ENCODE results near the gene RPS6KA4. TPM values are rescaled to one million over a fixed set of nuclear protein-coding genes. Genes with fewer than 3 reads are reported as not detected.

RPS6KA4 gene
- total RNA-seq, 1 experiment from 2014 or later = 67.3 TPM

- H4K20me1 ChIP-seq (ENCODE audit: insufficient read depth) = no peaks in the 10 kb centered on the region
- H3K27me3 ChIP-seq (ENCODE audit: insufficient read depth, low read length) = no peaks in the 10 kb centered on the region
- H3K9me2 ChIP-seq (ENCODE audit: insufficient read depth) = no peaks in the 10 kb centered on the region
- H2AFZ ChIP-seq (ENCODE audit: low read depth, low read length, poor library complexity, severe bottlenecking) = no peak overlapping the region
- H3K79me2 ChIP-seq (ENCODE audit: insufficient read depth, low read length) = no peaks in the 10 kb centered on the region
- no peaks in the 10 kb centered on the region for H3K9me3 ChIP-seq (ENCODE audit: control insufficient read depth in 1 of 2, insufficient read depth in 1 of 2, low read depth in 1 of 2, low read length in 2 of 2)
- no peak overlapping the region for H3K27ac ChIP-seq (ENCODE audit: low read depth, low read length)
- no peak for TF ChIP-seq FOSL1 (IDR thresholded peaks at IDR 0.05; ENCODE audit: low read depth)
- TF ChIP-seq CTCF (IDR thresholded peaks at IDR 0.05 in 2 of 3, conservative IDR thresholded peaks at IDR 0.05 in 1 of 3; ENCODE audit: borderline replicate concordance in 1 of 3, insufficient read depth in 1 of 3, low read depth in 2 of 3, low read length in 2 of 3) = no peak
- RAD21 ChIA-PET (ENCODE audit: low non-redundant PET in 1 of 2, low total read pairs in 2 of 2, uncharacterized antibody in 2 of 2, unreplicated experiment in 2 of 2) = interaction anchor here (1.0 to 1.9 kb wide), 2 partner anchors 35 to 36 kb away, joined by 3 to 4 read pairs; partner anchors contain the start of genes PRDX5 (in 2 of the 2) and TRMT112 (in 1 of the 2)
- no peak for ATAC-seq
- POLR2A ChIA-PET = interaction anchor here (1.4 to 1.6 kb wide), 2 partner anchors 11 to 36 kb away, joined by 5 to 7 read pairs; partner anchors contain the start of genes PRDX5 and TRMT112
- BruUV-seq (replicated peaks) = no TSS peak
- intact Hi-C loops (cut with micrococcal nuclease) = no loop called here
- H3K9ac ChIP-seq (ENCODE audit: low read length) = no peak overlapping the region
- no peak overlapping the region for H3K4me3 ChIP-seq (replicated peaks in 1 of 2; ENCODE audit: low read depth in 1 of 2, low read length in 2 of 2)
- CTCF ChIA-PET = interaction anchor here (1.1 to 6.2 kb wide), 4 partner anchors 11 to 49 kb away, joined by 6 to 46 read pairs (median 43); partner anchors contain the start of genes ESRRA, PRDX5 and TRMT112
- no peak for DNase-seq (ENCODE audit: low read depth, low spot score)
- peaks cover 23 to 40% of the 10 kb centered on the region in 2 experiments for H3K4me1 ChIP-seq (ENCODE audit: control insufficient read depth in 1 of 2, insufficient read depth in 2 of 2, low read length in 2 of 2)
- no peaks in the 10 kb centered on the region for H3K36me3 ChIP-seq (ENCODE audit: control insufficient read depth in 1 of 2, insufficient read depth in 2 of 2, low read length in 2 of 2)
- no peak overlapping the region for H3K4me2 ChIP-seq (ENCODE audit: low read length)
These were observed 5.8 kb upstream of the RPS6KA4 start for GRCh38 chr11:64352995-64353714.

Data from HCT116 (cell line).